ENCODE data around the gene MYCBPAP.

GRCh38 chr17:50519141-50519834 is 11.0 kb downstream of the MYCBPAP start:
- TF ChIP-seq CTCF (conservative IDR thresholded peaks at IDR 0.05; ENCODE audit: low read depth, low read length) (no peak), EZH2 (IDR thresholded peaks at IDR 0.05; ENCODE audit: low read length, unreplicated experiment) (no peak), EZH2phosphoT487 (IDR thresholded peaks at IDR 0.05; ENCODE audit: borderline replicate concordance, low read length) (no peak)

Measured in PC-3 (cell line).